ENCODE data around the gene LRRC75B. TPM values are rescaled to one million over a fixed set of nuclear protein-coding genes. Genes with fewer than 3 reads are reported as not detected.

The LRRC75B gene
- total RNA-seq, 1 experiment from 2014 or later, result 7.9 TPM

DNA sequence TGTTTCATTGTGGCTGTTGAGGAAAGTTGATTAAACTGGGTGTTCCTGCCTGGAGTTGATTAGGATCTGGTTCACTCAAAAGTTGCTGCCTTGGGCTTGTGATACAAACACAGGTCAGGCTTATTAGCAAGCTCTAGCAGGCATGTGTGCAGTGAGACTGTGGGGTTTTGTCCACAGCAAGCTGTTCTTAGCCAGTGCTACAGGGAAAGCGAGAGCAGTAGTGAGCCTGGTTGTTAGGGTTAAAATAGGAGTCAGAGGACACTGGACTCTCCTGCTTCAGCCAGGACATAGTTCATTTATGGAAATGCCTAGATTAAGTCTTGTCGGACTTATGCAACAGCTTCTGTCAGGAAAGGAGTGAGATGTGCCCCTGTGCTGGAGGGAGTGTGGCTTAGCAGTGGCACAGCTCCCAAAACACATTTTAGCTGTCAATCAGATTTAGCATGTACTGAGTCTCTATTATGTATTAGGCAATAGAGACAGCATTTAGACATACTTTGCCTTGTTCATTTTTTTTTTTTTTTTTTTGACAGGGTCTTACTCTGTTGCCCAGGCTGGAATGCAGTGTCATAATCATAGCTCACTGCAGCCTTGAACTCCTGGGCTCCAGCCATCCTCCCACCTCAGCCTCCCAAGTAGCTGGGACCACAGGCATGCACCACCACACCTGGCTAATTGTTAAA lies 28.4 kb downstream of the LRRC75B start:
- Histone ChIP-seq H3K4me1 (ENCODE audit: control insufficient read depth in 1 of 2, insufficient read depth in 2 of 2, low read length in 2 of 2) (no peaks in the 10 kb centered on the region), H3K79me2 (ENCODE audit: insufficient read depth, low read length) (peaks cover 97% of the 10 kb centered on the region), H3K36me3 (ENCODE audit: control insufficient read depth in 1 of 2, insufficient read depth in 2 of 2, low read length in 2 of 2) (peaks cover 30 to 31% of the 10 kb centered on the region in 2 experiments), H3K27me3 (ENCODE audit: insufficient read depth, low read length) (no peaks in the 10 kb centered on the region), H3K9me2 (ENCODE audit: insufficient read depth) (no peaks in the 10 kb centered on the region), H3K4me2 (ENCODE audit: low read length) (no peak overlapping the region), H3K4me3 (replicated peaks in 1 of 2; ENCODE audit: low read depth in 1 of 2, low read length in 2 of 2) (no peak overlapping the region), H3K9ac (ENCODE audit: low read length) (no peak overlapping the region), H3K27ac (ENCODE audit: low read depth, low read length) (no peak overlapping the region), H3K9me3 (ENCODE audit: control insufficient read depth in 1 of 2, insufficient read depth in 1 of 2, low read depth in 1 of 2, low read length in 2 of 2) (no peaks in the 10 kb centered on the region), H2AFZ (ENCODE audit: low read depth, low read length, poor library complexity, severe bottlenecking) (no peak overlapping the region), H4K20me1 (ENCODE audit: insufficient read depth) (peaks cover 12% of the 10 kb centered on the region; the same call in 1 of the 2 replicates)
- TF ChIP-seq MAX (IDR thresholded peaks at IDR 0.05) (no peak), ZNF274 (IDR thresholded peaks at IDR 0.05; ENCODE audit: low read depth, low read length) (no peak), EZH2 (IDR thresholded peaks at IDR 0.05) (no peak), POLR2A (IDR thresholded peaks at IDR 0.05; ENCODE audit: borderline replicate concordance, extremely low read depth, insufficient read depth, insufficient read length) (no peak), JUND (IDR thresholded peaks at IDR 0.05) (no peak), SIN3A (IDR thresholded peaks at IDR 0.05; ENCODE audit: low read depth) (no peak)
- TF ChIP-seq, protein P1, sequence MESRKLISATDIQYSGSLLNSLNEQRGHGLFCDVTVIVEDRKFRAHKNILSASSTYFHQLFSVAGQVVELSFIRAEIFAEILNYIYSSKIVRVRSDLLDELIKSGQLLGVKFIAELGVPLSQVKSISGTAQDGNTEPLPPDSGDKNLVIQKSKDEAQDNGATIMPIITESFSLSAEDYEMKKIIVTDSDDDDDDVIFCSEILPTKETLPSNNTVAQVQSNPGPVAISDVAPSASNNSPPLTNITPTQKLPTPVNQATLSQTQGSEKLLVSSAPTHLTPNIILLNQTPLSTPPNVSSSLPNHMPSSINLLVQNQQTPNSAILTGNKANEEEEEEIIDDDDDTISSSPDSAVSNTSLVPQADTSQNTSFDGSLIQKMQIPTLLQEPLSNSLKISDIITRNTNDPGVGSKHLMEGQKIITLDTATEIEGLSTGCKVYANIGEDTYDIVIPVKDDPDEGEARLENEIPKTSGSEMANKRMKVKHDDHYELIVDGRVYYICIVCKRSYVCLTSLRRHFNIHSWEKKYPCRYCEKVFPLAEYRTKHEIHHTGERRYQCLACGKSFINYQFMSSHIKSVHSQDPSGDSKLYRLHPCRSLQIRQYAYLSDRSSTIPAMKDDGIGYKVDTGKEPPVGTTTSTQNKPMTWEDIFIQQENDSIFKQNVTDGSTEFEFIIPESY (IDR thresholded peaks at IDR 0.05; ENCODE audit: extremely low read depth, insufficient replicate concordance, low read length), result no peak
- POLR2A ChIA-PET, result no interaction called here
- ATAC-seq (no peak), DNase-seq (ENCODE audit: low read depth, low spot score) (no peak)
- BruUV-seq (replicated peaks), result no TSS peak
- CTCF ChIA-PET, result interaction anchor here (0.7 kb wide), 1 partner anchor 671 kb away, joined by 3 read pairs; no protein-coding TSS in a partner anchor
- intact Hi-C loops (cut with micrococcal nuclease), result no loop called here
- RAD21 ChIA-PET (ENCODE audit: low non-redundant PET in 1 of 2, low total read pairs in 2 of 2, uncharacterized antibody in 2 of 2, unreplicated experiment in 2 of 2), result no interaction called here

- BruUV-seq (replicated peaks), result no TSS peak
- POLR2A ChIA-PET, result no interaction called here
Observed at GRCh38 chr22:24563246-24563645, 29.6 kb downstream of the LRRC75B start.

More at GRCh38 chr22:24563246-24563645, 29.6 kb downstream of the LRRC75B start:
- Histone ChIP-seq H3K9me2 (ENCODE audit: insufficient read depth) (no peaks in the 10 kb centered on the region), H3K4me2 (ENCODE audit: low read length) (no peak overlapping the region), H3K9ac (ENCODE audit: low read length) (no peak overlapping the region), H3K4me1 (ENCODE audit: control insufficient read depth in 1 of 2, insufficient read depth in 2 of 2, low read length in 2 of 2) (no peaks in the 10 kb centered on the region), H4K20me1 (ENCODE audit: insufficient read depth) (peaks cover 12% of the 10 kb centered on the region; the same call in 1 of the 2 replicates), H3K79me2 (ENCODE audit: insufficient read depth, low read length) (peaks cover 99% of the 10 kb centered on the region), H2AFZ (ENCODE audit: low read depth, low read length, poor library complexity, severe bottlenecking) (no peak overlapping the region), H3K4me3 (replicated peaks in 1 of 2; ENCODE audit: low read depth in 1 of 2, low read length in 2 of 2) (no peak overlapping the region), H3K27me3 (ENCODE audit: insufficient read depth, low read length) (no peaks in the 10 kb centered on the region), H3K9me3 (ENCODE audit: control insufficient read depth in 1 of 2, insufficient read depth in 1 of 2, low read depth in 1 of 2, low read length in 2 of 2) (no peaks in the 10 kb centered on the region), H3K36me3 (ENCODE audit: control insufficient read depth in 1 of 2, insufficient read depth in 2 of 2, low read length in 2 of 2) (peaks cover 32 to 36% of the 10 kb centered on the region in 2 experiments), H3K27ac (ENCODE audit: low read depth, low read length) (no peak overlapping the region)
- ATAC-seq (no peak), DNase-seq (ENCODE audit: low read depth, low spot score) (no peak)
- intact Hi-C loops (cut with micrococcal nuclease), result no loop called here
- CTCF ChIA-PET, result no interaction called here
- TF ChIP-seq FOSL1 (IDR thresholded peaks at IDR 0.05; ENCODE audit: low read depth), result no peak
- no peak for TF ChIP-seq POLR2A (IDR thresholded peaks at IDR 0.05; ENCODE audit: borderline replicate concordance, extremely low read depth, insufficient read depth, insufficient read length)
- no peak for TF ChIP-seq ATF3 (IDR thresholded peaks at IDR 0.05)
- TF ChIP-seq, protein P1 (IDR thresholded peaks at IDR 0.05; ENCODE audit: extremely low read depth, insufficient replicate concordance, low read length), result no peak
- TF ChIP-seq MAX (IDR thresholded peaks at IDR 0.05), result no peak
- TF ChIP-seq EZH2 (IDR thresholded peaks at IDR 0.05), result no peak
- TF ChIP-seq YY1 (IDR thresholded peaks at IDR 0.05; ENCODE audit: extremely low read depth, insufficient replicate concordance, low read depth, low read length), result no peak
- RAD21 ChIA-PET (ENCODE audit: low non-redundant PET in 1 of 2, low total read pairs in 2 of 2, uncharacterized antibody in 2 of 2, unreplicated experiment in 2 of 2), result no interaction called here
